ENCODE results near the gene KRTAP2-2.

- TF ChIP-seq CTCF (IDR thresholded peaks at IDR 0.05), result no peak
- no peak for TF ChIP-seq POLR2A (IDR thresholded peaks at IDR 0.05)
These were observed 21.8 kb upstream of the KRTAP2-2 start for GRCh38 chr17:41076788-41077187.

All from testis (tissue), 2 donors.